CD4-positive, alpha-beta T cell (primary cell): ENCODE measurements around the gene SMYD4. TPM values are rescaled to one million over a fixed set of nuclear protein-coding genes. Genes with fewer than 3 reads are reported as not detected.

Source experiments
- ATAC-seq: fragments of 200-7000 bp; cut with Tn5 transposase; one replicate; pipeline ENCODE4 v1.10.0; 2022; ENCODE audit warnings: mild to moderate bottlenecking; ENCODE audit not compliant: poor library complexity
- CTCF ChIA-PET: fragments of 350-600 bp; sonication (Branson Sonifier 250); formaldehyde crosslinking; loops from one replicate; lab custom pipeline; 2021; ENCODE audit warnings: antibody characterized with exemption, inconsistent platforms; lab: Charles Lee
- POLR2A ChIA-PET: fragments of 350-600 bp; sonication (Branson Sonifier 250); formaldehyde crosslinking; loops from one replicate; lab custom pipeline; 2021; ENCODE audit warnings: antibody characterized with exemption, inconsistent platforms; lab: Charles Lee
- DNase-seq, 14 experiments: peaks; one replicate each; pipeline ENCODE4 v3.0.0-alpha.2; 2013 to 2020; ENCODE audit warnings: mixed read lengths in 2 of 14
- H3K27ac ChIP-seq, 2 donors: one replicate each; pipeline versions ENCODE4 v1.5.1 to v1.7.0; 2013; ENCODE audit warnings: low read length in 2 of 2, low read depth in 1 of 2, mild to moderate bottlenecking in 1 of 2
- H3K27me3 ChIP-seq, 2 experiments: 1 replicate in 1 of 2; 2 replicates in 1 of 2; pipeline versions ENCODE4 v1.6.1 to v1.7.0; 2013; ENCODE audit warnings: low read length in 2 of 2, control low read depth in 1 of 2, mild to moderate bottlenecking in 1 of 2, moderate library complexity in 1 of 2; ENCODE audit not compliant: insufficient read depth in 2 of 2, control insufficient read depth in 1 of 2
- H3K36me3 ChIP-seq: one replicate; pipeline ENCODE4 v1.6.1; 2013; ENCODE audit warnings: low read length, control low read depth; ENCODE audit not compliant: insufficient read depth
- H3K4me1 ChIP-seq: one replicate; pipeline ENCODE4 v1.6.1; 2013; ENCODE audit warnings: low read length, control low read depth; ENCODE audit not compliant: insufficient read depth
- H3K4me3 ChIP-seq: one replicate; pipeline ENCODE4 v1.5.1; 2013; ENCODE audit warnings: mild to moderate bottlenecking, low read length, moderate library complexity
- H3K9me3 ChIP-seq, 2 experiments: 1 replicate in 1 of 2; 2 replicates in 1 of 2; pipeline versions ENCODE4 v1.6.1 to v1.7.0; 2013; ENCODE audit warnings: low read length in 2 of 2, mild to moderate bottlenecking in 2 of 2, control low read depth in 1 of 2, moderate library complexity in 1 of 2; ENCODE audit not compliant: control insufficient read depth in 1 of 2, insufficient read depth in 1 of 2
- H3K27ac Mint-ChIP-seq: one replicate; pipeline ENCODE4 v1.8.0; 2020; ENCODE audit warnings: mixed read lengths
- H3K27me3 Mint-ChIP-seq: one replicate; pipeline ENCODE4 v1.8.0; 2021; ENCODE audit warnings: mixed read lengths
- H3K36me3 Mint-ChIP-seq: one replicate; pipeline ENCODE4 v1.8.0; 2021; ENCODE audit warnings: low read depth, mixed read lengths
- H3K4me1 Mint-ChIP-seq: one replicate; pipeline ENCODE4 v1.8.0; 2021; ENCODE audit warnings: low read depth, mixed read lengths
- H3K4me3 Mint-ChIP-seq: one replicate; pipeline ENCODE4 v1.8.0; 2020; ENCODE audit warnings: mild to moderate bottlenecking, mixed read lengths
- H3K9me3 Mint-ChIP-seq: one replicate; pipeline ENCODE4 v1.8.0; 2020; ENCODE audit warnings: mixed read lengths
- CTCF ChIP-seq: fragments of 200-600 bp; IDR thresholded peaks from one replicate; pipeline ENCODE4 v1.8.0; 2022; ENCODE audit warnings: antibody characterized with exemption, mild to moderate bottlenecking
- intact Hi-C, 2 experiments: fragments of 100-400 bp; cut with DNase I in 1 of 2; cut with micrococcal nuclease in 1 of 2; formaldehyde crosslinking; loops; one replicate each; pipeline versions ENCODE4 v1.15.1 to v1.9.0; 2023 to 2025; cut with DNase I, micrococcal nuclease
- total RNA-seq, 174 experiments: library from RNA in 2 of 174; stranded (reverse) in 2 of 174; gene quantifications; one replicate each; pipeline ENCODE4 v1.2.3 and lab custom pipeline; 2021 to 2026

The SMYD4 gene
- total RNA-seq, 2 experiments from 2014 or later = 9.3 to 10.6 TPM

- ATAC-seq (no peak), DNase-seq (no peak)
- Mint-ChIP-seq H3K27ac (no peak overlapping the region), H3K9me3 (no peaks in the 10 kb centered on the region), H3K4me1 (no peaks in the 10 kb centered on the region), H3K27me3 (no peaks in the 10 kb centered on the region), H3K36me3 (peaks cover 61% of the 10 kb centered on the region), H3K4me3 (no peak overlapping the region)
- CTCF ChIA-PET = interaction anchor here (1.4 kb wide), 1 partner anchor 9 kb away, joined by 3 read pairs; no protein-coding TSS in a partner anchor
- Histone ChIP-seq H3K9me3 (no peaks in the 10 kb centered on the region), H3K4me3 (no peak overlapping the region), H3K36me3 (peaks cover 49% of the 10 kb centered on the region), H3K4me1 (no peaks in the 10 kb centered on the region), H3K27ac (no peak overlapping the region), H3K27me3 (no peaks in the 10 kb centered on the region)
- no peak for TF ChIP-seq CTCF
- intact Hi-C loops = no loop called here
- POLR2A ChIA-PET = no interaction called here
These were observed 26.4 kb downstream of the SMYD4 start for GRCh38 chr17:1803280-1803679.

GRCh38 chr17:1802429-1802828 lies 27.3 kb downstream of the SMYD4 start:
- intact Hi-C loops = no loop called here
- Mint-ChIP-seq H3K4me1 (peaks cover 1% of the 10 kb centered on the region), H3K27ac (no peak overlapping the region), H3K9me3 (no peaks in the 10 kb centered on the region), H3K36me3 (peaks cover 58% of the 10 kb centered on the region), H3K4me3 (no peak overlapping the region), H3K27me3 (no peaks in the 10 kb centered on the region)
- Histone ChIP-seq H3K9me3 (no peaks in the 10 kb centered on the region), H3K27ac (no peak overlapping the region), H3K4me1 (peaks cover 2% of the 10 kb centered on the region), H3K36me3 (peaks cover 47% of the 10 kb centered on the region), H3K4me3 (no peak overlapping the region), H3K27me3 (no peaks in the 10 kb centered on the region)
- ChIA-PET CTCF (no interaction called here), POLR2A (no interaction called here)
- DNase-seq (no peak), ATAC-seq (no peak)
- no peak for TF ChIP-seq CTCF

- no peak overlapping the region for H3K27ac Mint-ChIP-seq
- TF ChIP-seq CTCF = no peak
These were observed 29.0 kb downstream of the SMYD4 start for GRCh38 chr17:1800712-1801111.

More at GRCh38 chr17:1800712-1801111, 29.0 kb downstream of the SMYD4 start:
- H3K36me3 Mint-ChIP-seq = peaks cover 59% of the 10 kb centered on the region
- no peak for DNase-seq
- ATAC-seq = no peak
- H3K4me1 ChIP-seq = peaks cover 3% of the 10 kb centered on the region
- no peaks in the 10 kb centered on the region for H3K9me3 Mint-ChIP-seq
- peaks cover 7% of the 10 kb centered on the region for H3K4me1 Mint-ChIP-seq
- no peak overlapping the region for H3K27ac ChIP-seq
- intact Hi-C loops = no loop called here
- no peaks in the 10 kb centered on the region for H3K9me3 ChIP-seq
- peaks cover 48% of the 10 kb centered on the region for H3K36me3 ChIP-seq
- no peaks in the 10 kb centered on the region for H3K27me3 ChIP-seq
- no peak overlapping the region for H3K4me3 ChIP-seq
- H3K27me3 Mint-ChIP-seq = no peaks in the 10 kb centered on the region
- POLR2A ChIA-PET = no interaction called here
- CTCF ChIA-PET = no interaction called here
- H3K4me3 Mint-ChIP-seq = no peak overlapping the region
